Measurements from ENCODE around the gene TRIM6.
"Not testable (repeated sequence)": the region's sequence is repeated elsewhere in the genome, so short reads cannot be mapped to it uniquely, and the experiment has no call there.

The TRIM6 gene

DNA sequence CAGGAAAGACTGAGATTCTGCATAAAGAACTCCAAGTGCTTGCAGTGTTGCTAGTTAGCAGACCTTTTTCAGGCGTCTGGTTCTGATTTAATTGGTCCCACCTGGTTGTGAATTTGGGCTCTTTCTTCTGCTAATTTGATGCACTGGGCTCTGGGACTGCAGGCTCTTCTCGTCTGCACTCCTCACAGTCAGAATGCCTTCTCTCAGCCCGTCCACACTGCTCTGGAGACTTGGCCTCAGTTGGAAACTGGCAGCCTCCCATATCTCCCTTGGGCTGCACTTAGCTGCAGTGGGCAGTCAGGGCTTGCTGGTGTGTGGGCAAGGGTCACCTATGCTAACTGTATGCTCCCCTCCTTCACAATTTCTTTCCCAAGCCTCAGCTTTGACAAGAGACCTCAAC is 1.5 kb downstream of the TRIM6 start:
- Histone ChIP-seq H3K4me1 (peaks cover 14 to 34% (median 25%) of the 10 kb centered on the region in 10 experiments; a peak in 18 of 20 replicates), H3K4me2 (peak overlapping the region; percentile 67 to 88 (median 83)), H3K27ac (peak overlapping the region in 1 of 11 experiments; percentile 28; a peak in 2 of 22 replicates), H3K9me3 (replicated peaks in 1 of 11) (no peaks in the 10 kb centered on the region), H3K27me3 (no peaks in the 10 kb centered on the region), H3K9ac (peak overlapping the region in 3 of 11 experiments; percentile 16 to 75 (median 37); a peak in 3 of 22 replicates), H3K36me3 (no peaks in the 10 kb centered on the region), H4K20me1 (no peaks in the 10 kb centered on the region), H3K4me3 (peak overlapping the region in 3 of 10 experiments; percentile 6 to 68 (median 58); a peak in 2 of 20 replicates)
- TF ChIP-seq Cebpa-rat (IDR thresholded peaks at IDR 0.05), result no peak

DNA sequence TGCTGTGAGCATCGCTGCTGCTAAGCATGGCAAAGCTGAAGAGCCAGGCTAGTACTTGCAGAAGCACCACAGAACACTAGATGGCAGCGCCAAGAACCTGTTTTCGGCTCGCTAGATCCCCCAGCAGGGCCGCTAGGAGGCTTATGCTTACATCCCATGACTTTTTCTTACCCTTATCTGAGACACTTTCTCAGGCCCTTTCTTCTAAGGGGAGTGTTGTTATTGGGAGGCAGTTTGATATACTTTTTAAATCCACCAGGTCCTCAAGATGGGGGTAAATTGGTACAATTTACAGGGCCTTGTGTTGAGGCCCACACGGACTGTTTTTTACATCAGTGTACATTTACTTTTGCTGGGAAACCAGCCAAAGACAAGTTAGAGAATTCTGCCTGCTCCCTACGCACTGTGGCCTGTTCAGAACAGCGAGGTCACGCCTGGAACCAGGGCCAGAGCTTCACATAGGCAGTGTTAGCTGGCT is 4.0 kb downstream of the TRIM6 start:
- H3K27ac ChIP-seq, result no peak overlapping the region
- no peak overlapping the region for H3K4me3 ChIP-seq
- no peak overlapping the region for H3K9ac ChIP-seq
- no peaks in the 10 kb centered on the region for H3K27me3 ChIP-seq
- TF ChIP-seq Cebpa-rat (IDR thresholded peaks at IDR 0.05), result no peak
- H3K36me3 ChIP-seq, result peaks cover 0 to 11% (median 6%) of the 10 kb centered on the region in 11 experiments; a peak in 8 of 22 replicates
- H3K4me2 ChIP-seq, result no peak overlapping the region
- peaks cover 14 to 43% (median 36%) of the 10 kb centered on the region in 10 experiments; a peak in 18 of 20 replicates for H3K4me1 ChIP-seq
- H4K20me1 ChIP-seq, result no peaks in the 10 kb centered on the region; a peak in 1 of 22 replicates
- H3K9me3 ChIP-seq (replicated peaks in 1 of 11), result no peaks in the 10 kb centered on the region

DNA sequence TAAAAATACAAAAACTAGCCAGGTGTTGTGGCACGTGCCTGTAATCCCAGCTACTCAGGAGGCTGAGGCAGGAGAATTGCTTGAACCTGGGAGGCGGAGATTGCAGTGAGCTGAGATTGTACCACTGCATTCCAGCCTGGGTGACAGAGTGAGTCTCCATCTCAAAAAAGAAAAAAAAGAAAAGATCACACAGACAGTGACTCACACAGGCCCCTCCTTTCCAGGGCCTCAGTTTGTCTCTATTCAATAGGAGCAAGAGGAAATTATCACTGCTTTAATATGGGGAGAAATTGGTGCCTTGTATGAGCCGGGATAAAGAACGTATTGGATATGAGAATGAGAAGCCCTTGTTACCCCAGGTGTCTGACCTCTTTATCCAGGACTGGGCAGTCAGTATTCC is 6.4 kb downstream of the TRIM6 start:
- Histone ChIP-seq H3K4me1 (peaks cover 4 to 27% (median 22%) of the 10 kb centered on the region in 10 experiments; a peak in 18 of 20 replicates), H3K4me2 (peak overlapping the region in 2 of 11 experiments; percentile 18 to 39; a peak in 1 of 22 replicates), H3K36me3 (peaks cover 6 to 30% (median 17%) of the 10 kb centered on the region in 11 experiments; a peak in 15 of 22 replicates)
- H3K9ac ChIP-seq; H4K20me1 ChIP-seq; H3K4me3 ChIP-seq; H3K9me3 ChIP-seq (replicated peaks in 1 of 11); H3K27ac ChIP-seq; H3K27me3 ChIP-seq: not testable (repeated sequence)

DNA sequence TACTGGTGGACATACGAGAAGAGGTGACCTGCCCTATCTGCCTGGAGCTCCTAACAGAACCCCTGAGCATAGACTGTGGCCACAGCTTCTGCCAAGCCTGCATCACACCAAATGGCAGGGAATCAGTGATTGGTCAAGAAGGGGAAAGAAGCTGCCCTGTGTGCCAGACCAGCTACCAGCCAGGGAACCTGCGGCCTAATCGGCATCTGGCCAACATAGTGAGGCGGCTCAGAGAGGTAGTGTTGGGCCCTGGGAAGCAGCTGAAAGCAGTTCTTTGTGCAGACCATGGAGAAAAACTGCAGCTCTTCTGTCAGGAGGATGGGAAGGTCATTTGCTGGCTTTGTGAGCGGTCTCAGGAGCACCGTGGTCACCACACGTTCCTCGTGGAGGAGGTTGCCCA is 6.9 kb downstream of the TRIM6 start:
- Histone ChIP-seq H3K27ac (no peak overlapping the region), H3K4me3 (no peak overlapping the region), H3K4me2 (peak overlapping the region in 6 of 11 experiments; percentile 11 to 48 (median 26); a peak in 10 of 22 replicates), H3K4me1 (peaks cover 0 to 21% (median 17%) of the 10 kb centered on the region in 10 experiments; a peak in 14 of 20 replicates), H3K36me3 (peaks cover 6 to 30% (median 21%) of the 10 kb centered on the region in 11 experiments; a peak in 16 of 22 replicates), H3K27me3 (no peaks in the 10 kb centered on the region), H3K9ac (no peak overlapping the region), H4K20me1 (no peaks in the 10 kb centered on the region; a peak in 1 of 22 replicates), H3K9me3 (replicated peaks in 1 of 11) (no peaks in the 10 kb centered on the region)
- TF ChIP-seq Cebpa-rat (IDR thresholded peaks at IDR 0.05), result no peak

DNA sequence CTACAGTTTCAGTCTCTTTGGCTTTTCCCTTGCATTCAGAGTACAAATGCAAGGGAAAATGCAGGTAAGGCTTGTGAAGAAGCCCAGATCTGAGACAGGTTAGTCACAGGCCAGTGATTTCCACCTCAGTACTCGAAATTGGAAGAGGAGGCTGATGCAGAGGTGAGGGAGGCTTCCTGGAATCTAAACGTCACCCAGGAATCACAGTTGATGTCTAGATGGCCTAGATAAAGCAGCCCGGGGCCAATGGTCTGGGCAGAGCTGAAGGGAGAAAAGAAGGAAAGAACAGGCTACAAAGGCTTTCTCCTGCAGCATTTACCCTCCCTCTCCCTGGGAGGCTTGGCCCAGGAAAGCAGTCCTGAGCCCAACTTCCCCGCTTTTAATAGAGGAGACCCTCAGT is 8.5 kb downstream of the TRIM6 start:
- H3K4me3 ChIP-seq, result no peak overlapping the region
- H3K4me1 ChIP-seq, result peaks cover 0 to 13% (median 10%) of the 10 kb centered on the region in 10 experiments; a peak in 12 of 20 replicates
- H3K9ac ChIP-seq, result no peak overlapping the region
- no peak overlapping the region for H3K4me2 ChIP-seq
- no peaks in the 10 kb centered on the region for H3K9me3 ChIP-seq (replicated peaks in 1 of 11)
- H3K27me3 ChIP-seq, result no peaks in the 10 kb centered on the region
- H4K20me1 ChIP-seq, result no peaks in the 10 kb centered on the region; a peak in 1 of 22 replicates
- no peak overlapping the region for H3K27ac ChIP-seq
- peaks cover 6 to 35% (median 30%) of the 10 kb centered on the region in 11 experiments; a peak in 16 of 22 replicates for H3K36me3 ChIP-seq
- TF ChIP-seq Cebpa-rat (IDR thresholded peaks at IDR 0.05), result no peak

DNA sequence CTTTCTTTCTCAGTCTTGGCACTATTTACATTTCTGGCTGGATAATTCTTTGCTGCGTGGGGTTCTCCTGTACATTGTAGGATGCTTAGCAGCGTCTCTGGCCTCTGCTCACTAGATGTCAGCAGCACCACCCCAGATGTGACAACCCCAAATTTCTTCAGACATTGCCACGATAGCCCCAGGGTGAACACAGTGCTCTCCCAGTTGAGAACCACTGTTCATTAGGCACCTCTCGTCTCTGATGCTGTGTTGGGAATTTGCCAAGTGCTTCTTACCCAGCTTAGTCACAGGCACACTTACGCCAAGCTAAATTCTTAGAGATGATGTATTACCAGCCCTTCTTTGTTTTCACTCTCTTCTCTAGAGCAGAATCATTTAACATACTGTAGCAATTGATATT is 9.4 kb downstream of the TRIM6 start:
- no peak overlapping the region for H3K4me2 ChIP-seq
- H4K20me1 ChIP-seq, result no peaks in the 10 kb centered on the region; a peak in 1 of 22 replicates
- no peaks in the 10 kb centered on the region for H3K27me3 ChIP-seq
- peaks cover 8 to 22% (median 16%) of the 10 kb centered on the region in 10 experiments; a peak in 19 of 20 replicates for H3K4me1 ChIP-seq
- TF ChIP-seq Cebpa-rat (IDR thresholded peaks at IDR 0.05), result no peak
- no peak overlapping the region for H3K27ac ChIP-seq
- H3K9ac ChIP-seq, result no peak overlapping the region
- H3K4me3 ChIP-seq, result no peak overlapping the region
- no peaks in the 10 kb centered on the region for H3K9me3 ChIP-seq (replicated peaks in 1 of 11)
- H3K36me3 ChIP-seq, result peaks cover 6 to 44% (median 35%) of the 10 kb centered on the region in 11 experiments; a peak in 17 of 22 replicates

DNA sequence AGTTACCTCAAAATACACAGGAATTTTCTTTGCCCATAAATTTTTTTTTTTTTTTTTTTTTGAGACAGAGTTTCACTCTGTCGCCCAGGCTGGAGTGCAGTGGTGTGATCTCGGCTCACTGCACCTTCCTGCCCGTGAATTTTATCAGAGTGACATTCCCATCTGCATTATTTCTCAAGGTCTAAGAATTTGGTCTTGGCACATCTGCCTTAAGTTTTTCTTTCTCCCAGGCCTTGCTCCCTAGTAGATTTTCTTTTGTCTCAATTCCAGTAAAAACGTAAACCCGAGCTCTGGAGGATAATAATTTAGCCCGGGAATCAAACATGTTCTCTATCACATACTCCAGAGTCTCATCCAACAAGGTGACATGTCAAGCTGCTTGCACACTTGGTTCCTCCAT is 12.4 kb downstream of the TRIM6 start:
- Histone ChIP-seq H3K9ac (no peak overlapping the region), H3K27me3 (no peaks in the 10 kb centered on the region), H3K4me1 (peaks cover 8 to 13% (median 10%) of the 10 kb centered on the region in 10 experiments; a peak in 19 of 20 replicates), H3K36me3 (peaks cover 6 to 51% (median 42%) of the 10 kb centered on the region in 11 experiments; a peak in 18 of 22 replicates), H4K20me1 (no peaks in the 10 kb centered on the region), H3K27ac (no peak overlapping the region), H3K4me3 (no peak overlapping the region), H3K4me2 (no peak overlapping the region), H3K9me3 (replicated peaks in 1 of 11) (no peaks in the 10 kb centered on the region)
- TF ChIP-seq Cebpa-rat (IDR thresholded peaks at IDR 0.05), result no peak

DNA sequence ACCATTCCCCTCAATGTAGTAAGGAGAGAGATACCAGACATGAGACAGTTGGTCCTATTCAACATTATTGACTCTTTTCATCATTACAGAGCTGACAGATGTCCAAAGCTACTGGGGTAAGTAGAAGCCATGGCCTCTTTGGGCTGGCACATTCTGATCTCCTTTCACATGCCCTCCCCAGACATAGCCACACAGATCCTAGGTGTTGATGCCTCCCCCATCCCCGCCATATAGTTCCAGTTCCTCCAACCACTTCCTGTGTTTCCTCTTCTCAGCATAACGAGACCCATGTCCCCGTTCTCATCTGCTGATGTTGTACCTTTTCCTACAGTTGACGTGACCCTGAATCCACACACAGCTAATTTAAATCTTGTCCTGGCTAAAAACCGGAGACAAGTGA is 14.0 kb downstream of the TRIM6 start:
- Histone ChIP-seq H3K4me3 (no peak overlapping the region), H3K27me3 (no peaks in the 10 kb centered on the region), H3K27ac (peak overlapping the region in 1 of 11 experiments; percentile 0; a peak in 1 of 22 replicates), H3K4me1 (peaks cover 6 to 12% (median 9%) of the 10 kb centered on the region in 10 experiments; a peak in 15 of 20 replicates), H3K9ac (no peak overlapping the region), H3K4me2 (peak overlapping the region in 10 of 11 experiments; percentile 7 to 58 (median 28); a peak in 12 of 22 replicates), H3K36me3 (peaks cover 0 to 46% (median 31%) of the 10 kb centered on the region in 11 experiments; a peak in 18 of 22 replicates), H3K9me3 (replicated peaks in 1 of 11) (no peaks in the 10 kb centered on the region), H4K20me1 (no peaks in the 10 kb centered on the region)
- TF ChIP-seq Cebpa-rat (IDR thresholded peaks at IDR 0.05), result no peak

DNA sequence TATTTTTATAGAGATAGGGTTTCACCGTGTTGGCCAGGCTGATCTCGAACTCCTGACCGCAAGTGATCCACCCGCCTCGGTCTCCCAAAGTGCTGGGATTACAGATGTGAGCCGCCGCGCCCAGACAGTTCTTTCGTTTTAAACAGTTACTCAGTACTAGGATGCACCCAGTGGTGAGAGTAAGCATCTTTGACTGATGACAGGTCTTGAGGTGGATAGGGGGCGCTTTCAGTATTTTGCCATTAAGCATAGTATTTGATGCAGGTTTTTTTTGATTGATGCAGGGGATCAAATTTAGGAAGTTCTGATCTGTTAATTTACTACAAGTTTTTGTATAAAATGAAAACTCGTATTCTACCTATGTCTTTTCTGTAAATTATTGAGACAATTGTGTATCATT is 15.2 kb downstream of the TRIM6 start:
- peaks cover 0 to 37% (median 23%) of the 10 kb centered on the region in 11 experiments; a peak in 16 of 22 replicates for H3K36me3 ChIP-seq
- no peaks in the 10 kb centered on the region for H3K27me3 ChIP-seq
- H3K4me1 ChIP-seq, result peaks cover 6 to 12% (median 9%) of the 10 kb centered on the region in 10 experiments; a peak in 15 of 20 replicates
- no peak overlapping the region for H3K4me3 ChIP-seq
- no peak for TF ChIP-seq Cebpa-rat (IDR thresholded peaks at IDR 0.05)
- no peaks in the 10 kb centered on the region for H4K20me1 ChIP-seq
- no peak overlapping the region for H3K27ac ChIP-seq
- no peak overlapping the region for H3K9ac ChIP-seq
- H3K9me3 ChIP-seq (replicated peaks in 1 of 11), result no peaks in the 10 kb centered on the region
- no peak overlapping the region for H3K4me2 ChIP-seq
